G401 (cell line): Measurements from ENCODE around the gene P2RY10. TPM values are rescaled to one million over a fixed set of nuclear protein-coding genes. Genes with fewer than 3 reads are reported as not detected.

Experiments
- total RNA-seq: library from RNA; depleted of rRNA; stranded (reverse); fragments of >200 nt; shearing (Covaris generic); gene quantifications from 2 replicates; pipeline ENCODE4 v1.2.3, GENCODE V29; 2014; rRNA removed

P2RY10 gene
- total RNA-seq, 1 experiment from 2014 or later: not detected

Other genes starting within 250 kb of the P2RY10 start
- not detected in 2 replicates for gene LPAR4, start 197.7 kb upstream of the P2RY10 start, total RNA-seq
- gene GPR174, start 199.3 kb downstream of the P2RY10 start, total RNA-seq: not detected in 2 replicates